KBM-7 (cell line): ENCODE measurements around the gene CHN2.

Source experiments
- DNase-seq: peaks from one replicate; pipeline ENCODE4 v3.0.0-alpha.2; 2015
- in situ Hi-C: fragments of 300-500 bp; cut with MboI; formaldehyde crosslinking; loops from 2 replicates; pipeline ENCODE4 v1.14.3; 2020; ENCODE audit warnings: low sequenced_read_pairs, low pct_unique_long_range_greater_than_20kb, mixed read lengths

Gene CHN2

GRCh38 chr7:29319719-29320521 lies 125.3 kb downstream of the CHN2 start:
- in situ Hi-C loops: no loop called here
- peak; percentile 9 for DNase-seq

DNA sequence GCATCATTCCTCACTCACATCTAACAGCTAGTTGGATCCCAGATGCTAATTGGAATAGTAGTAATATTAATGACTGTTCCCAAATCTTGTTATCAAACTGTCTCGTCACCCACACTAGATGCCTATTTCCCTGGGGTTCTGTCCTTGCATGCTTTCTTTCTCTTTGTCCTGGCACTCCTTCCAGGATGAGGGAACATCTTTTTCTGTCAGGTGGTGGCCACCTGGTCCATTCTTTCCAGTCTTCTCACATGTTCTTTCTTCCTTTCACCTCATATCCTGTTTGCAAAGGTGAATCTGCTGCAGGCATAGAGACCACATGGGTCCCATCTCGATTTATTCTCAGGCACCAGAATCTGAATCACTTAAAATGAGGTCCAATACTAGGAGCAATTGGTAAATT lies 126.0 kb downstream of the CHN2 start:
- in situ Hi-C loops: no loop called here

DNA sequence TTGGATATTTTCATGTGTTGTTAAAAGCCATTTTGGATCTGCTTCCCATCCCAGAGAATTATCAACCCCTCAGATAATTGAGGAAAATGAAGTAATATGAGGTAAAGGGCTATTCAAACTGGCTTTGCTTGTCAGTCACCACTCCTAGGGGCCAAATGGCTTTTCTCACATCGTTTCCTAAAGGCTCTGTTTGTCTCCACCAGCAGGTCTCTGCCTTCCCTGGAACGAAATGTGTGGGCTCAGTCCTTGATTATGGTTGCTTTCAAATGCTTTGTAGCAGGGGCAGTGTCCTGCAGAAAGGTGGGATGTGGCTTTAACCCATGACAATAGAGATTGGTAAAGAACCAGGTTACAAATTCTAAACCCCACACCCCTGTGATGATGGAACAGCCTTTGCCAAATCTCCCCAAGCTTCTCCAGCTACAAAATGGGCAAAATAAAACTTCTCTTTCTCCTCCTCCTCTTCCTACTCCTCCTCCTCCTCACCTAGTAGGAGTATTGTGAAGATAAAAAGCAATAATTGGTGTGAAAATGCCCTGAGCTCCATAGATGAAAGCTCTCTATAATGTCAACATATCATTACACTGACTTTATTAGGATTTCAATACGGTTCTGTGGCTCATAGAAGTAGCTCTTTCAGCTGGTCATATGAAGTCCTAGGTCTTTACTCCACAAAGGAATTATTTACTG lies 127.6 kb downstream of the CHN2 start:
- in situ Hi-C loops: no loop called here
- DNase-seq: no peak

More for the DNA sequence above, 126.0 kb downstream of the CHN2 start:
- no peak for DNase-seq

DNA sequence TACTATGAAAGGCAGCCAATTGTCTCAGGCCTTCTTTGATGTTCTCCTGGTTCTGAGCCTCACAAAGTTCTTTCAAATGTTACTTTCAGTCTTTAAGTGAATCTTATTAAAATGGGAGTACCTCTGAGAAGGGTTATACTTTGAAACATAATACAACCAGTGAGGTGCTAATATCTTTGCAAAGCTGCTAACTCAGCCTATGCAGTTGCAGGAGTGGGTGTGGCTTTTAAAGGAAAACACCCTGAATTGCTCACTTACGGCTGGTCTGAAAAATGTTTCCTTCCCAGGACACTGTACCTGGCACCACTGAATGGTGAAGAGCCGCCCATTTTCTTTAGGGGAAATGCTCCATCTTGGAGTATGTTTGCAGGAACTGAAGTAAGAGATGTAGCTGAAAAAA lies 130.9 kb downstream of the CHN2 start:
- no peak for DNase-seq
- in situ Hi-C loops: no loop called here

DNA sequence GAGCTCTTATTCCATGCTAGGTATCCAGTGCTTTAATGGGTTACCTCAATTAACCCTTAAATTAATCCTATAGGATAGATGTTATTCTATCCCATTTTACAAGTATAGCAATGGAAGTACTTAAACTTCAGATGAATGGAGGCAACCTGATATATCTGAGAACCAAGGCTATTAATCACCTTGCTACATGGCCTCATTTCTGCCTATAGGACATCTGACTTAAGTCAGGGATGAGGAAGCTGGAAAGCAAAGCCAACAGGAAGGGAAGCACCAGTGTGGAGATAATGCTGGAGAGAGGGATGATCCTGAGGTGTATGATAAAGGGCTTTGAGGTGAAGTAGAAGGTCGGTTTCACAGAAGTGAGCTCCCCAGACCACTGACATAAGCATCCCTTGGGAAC lies 132.3 kb downstream of the CHN2 start:
- in situ Hi-C loops: no loop called here
- no peak for DNase-seq

DNA sequence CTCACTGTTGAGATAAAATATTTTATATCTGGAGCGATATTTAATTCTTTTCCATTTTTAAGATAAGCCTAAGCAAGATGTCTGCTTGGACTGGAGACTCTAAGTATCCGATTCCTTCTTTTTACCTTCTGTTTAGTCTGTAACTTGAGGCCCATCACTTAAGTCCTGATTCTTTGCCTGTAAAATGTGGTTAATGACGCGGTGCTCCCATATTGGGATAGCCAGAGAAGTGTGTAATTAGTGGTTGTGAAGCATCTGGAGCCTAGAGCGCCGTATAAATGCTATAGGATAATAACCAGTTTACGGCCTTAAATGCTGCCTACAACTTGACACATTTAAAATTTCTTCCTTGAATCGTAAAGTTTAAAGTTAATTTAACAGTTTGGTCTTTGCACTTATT lies 132.9 kb downstream of the CHN2 start:
- in situ Hi-C loops: no loop called here
- DNase-seq: no peak

- no peak for DNase-seq
- in situ Hi-C loops: no loop called here
Measured at GRCh38 chr7:29328045-29328444, 133.5 kb downstream of the CHN2 start.

- no peak for DNase-seq
- in situ Hi-C loops: no loop called here
Measured at GRCh38 chr7:29328811-29329210, 134.2 kb downstream of the CHN2 start.

GRCh38 chr7:29329686-29330085 lies 135.1 kb downstream of the CHN2 start:
- in situ Hi-C loops: no loop called here

DNA sequence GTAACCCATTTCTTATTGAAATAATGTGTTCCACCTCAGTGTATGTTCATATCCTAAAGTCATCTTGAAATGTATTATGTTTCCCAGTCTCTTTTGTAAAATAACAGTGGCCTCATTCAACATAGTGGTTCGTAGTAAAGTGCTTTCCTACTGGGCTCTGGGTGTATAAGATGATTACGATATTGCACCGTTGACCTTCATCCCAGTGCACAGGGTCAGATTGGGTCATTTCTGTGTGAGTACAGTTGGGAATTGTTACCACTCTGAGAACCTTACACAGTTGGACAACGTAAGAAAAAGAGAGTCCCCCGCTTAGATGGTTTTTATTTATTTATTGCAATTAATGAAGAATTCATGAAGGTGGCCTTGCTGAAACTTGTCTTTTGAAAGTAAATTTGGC lies 135.6 kb downstream of the CHN2 start:
- no peak for DNase-seq
- in situ Hi-C loops: no loop called here

More at GRCh38 chr7:29329686-29330085, 135.1 kb downstream of the CHN2 start:
- no peak for DNase-seq

DNA sequence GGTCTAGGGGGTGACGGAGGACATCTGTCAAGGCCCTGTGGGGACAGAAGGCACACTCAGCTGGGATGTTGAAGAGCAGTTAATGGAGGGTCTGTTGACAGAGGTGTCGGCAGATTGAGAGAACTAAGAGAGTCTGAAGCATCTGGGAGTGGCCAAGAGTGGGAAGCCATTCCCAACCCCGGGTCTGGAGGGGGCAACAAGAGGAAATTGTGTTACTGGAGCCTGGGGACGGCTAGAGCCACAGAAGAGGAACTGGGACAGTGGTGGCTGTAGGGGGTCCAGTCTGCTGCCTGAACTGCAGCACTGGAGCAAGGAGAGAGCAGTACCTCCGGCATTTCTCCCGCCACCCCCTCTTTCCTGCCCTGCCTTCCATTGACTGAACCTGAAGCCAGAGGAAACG lies 136.6 kb downstream of the CHN2 start:
- in situ Hi-C loops: no loop called here
- no peak for DNase-seq

DNA sequence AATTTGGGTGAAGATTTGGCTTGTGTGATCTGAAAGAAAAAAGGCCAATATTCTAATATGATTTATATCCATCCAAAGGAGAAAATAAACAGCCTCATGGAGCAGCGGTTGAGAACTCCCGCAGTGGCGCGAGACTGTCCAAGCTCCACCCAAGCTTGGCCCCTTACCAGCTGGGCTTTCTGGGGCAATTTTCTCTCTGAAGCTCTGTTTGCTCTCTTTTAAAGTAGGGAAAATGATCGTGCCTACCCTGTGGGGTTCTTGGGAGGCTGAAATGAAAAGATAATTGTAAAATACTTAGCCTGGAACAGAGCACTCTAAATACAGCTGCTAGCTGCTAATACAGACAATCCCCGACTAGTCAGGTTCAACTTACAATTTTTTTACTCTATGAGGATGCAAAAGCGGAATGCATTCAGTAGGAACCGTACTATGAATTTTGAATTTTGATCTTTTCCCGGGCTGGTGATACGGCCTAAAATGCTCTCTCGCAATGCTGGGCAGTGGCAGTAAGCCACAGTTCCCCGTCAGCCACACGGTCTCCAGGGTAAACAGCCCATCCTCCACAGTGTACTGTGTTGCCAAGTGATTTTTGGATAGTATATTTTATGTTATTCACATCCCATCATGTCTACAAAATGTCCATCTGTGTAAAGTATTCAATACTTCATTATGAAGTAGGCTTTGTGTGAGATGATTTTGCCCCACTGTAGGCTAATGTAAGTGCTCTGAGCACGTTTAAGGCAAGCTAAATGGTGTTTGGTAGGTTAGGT lies 137.7 kb downstream of the CHN2 start:
- DNase-seq: no peak

GRCh38 chr7:29332875-29333855 lies 138.6 kb downstream of the CHN2 start:
- in situ Hi-C loops: no loop called here
- no peak for DNase-seq

More for the DNA sequence above, 137.7 kb downstream of the CHN2 start:
- in situ Hi-C loops: no loop called here

GRCh38 chr7:29335188-29336083 lies 140.9 kb downstream of the CHN2 start:
- DNase-seq: no peak
- in situ Hi-C loops: no loop called here

DNA sequence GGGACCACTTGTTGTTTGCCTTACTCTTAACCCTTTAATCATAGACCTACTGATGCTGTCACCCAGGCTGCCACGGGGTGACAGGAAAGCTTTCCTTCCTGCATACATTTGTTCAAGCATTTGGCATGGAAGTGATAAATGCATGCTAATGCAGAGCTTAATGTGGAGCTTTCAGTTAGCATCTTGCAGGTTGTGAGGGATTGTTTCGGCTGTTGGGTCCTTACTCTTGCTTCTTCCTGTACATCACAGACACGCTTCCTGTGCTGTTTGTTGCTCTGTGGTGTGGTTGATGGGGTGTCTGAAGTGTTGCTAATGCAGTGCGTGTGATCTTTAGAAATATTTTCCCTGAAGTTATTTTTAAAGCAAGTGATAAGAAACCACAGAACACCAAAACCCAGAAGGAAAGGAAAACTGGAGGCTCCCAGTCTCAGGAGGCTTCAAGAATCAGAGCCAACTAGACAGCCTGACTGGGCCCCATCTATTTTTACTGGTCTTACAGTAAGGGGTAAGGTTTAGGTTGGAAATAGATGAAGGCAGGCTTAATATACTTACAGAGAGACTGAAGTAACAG lies 143.1 kb downstream of the CHN2 start:
- no peak for DNase-seq
- in situ Hi-C loops: no loop called here

GRCh38 chr7:29340696-29341095 lies 146.1 kb downstream of the CHN2 start:
- in situ Hi-C loops: no loop called here

GRCh38 chr7:29341156-29341555 lies 146.6 kb downstream of the CHN2 start:
- in situ Hi-C loops: no loop called here
- DNase-seq: no peak

More at GRCh38 chr7:29340696-29341095, 146.1 kb downstream of the CHN2 start:
- DNase-seq: no peak

GRCh38 chr7:29342761-29343160 lies 148.2 kb downstream of the CHN2 start:
- in situ Hi-C loops: no loop called here
- DNase-seq: no peak
